C4-2B (cell line): ENCODE results near the gene TMEM121.

ENCODE experiments used
- H3K27ac ChIP-seq: fragments of 450-650 bp; 2 replicates; pipeline ENCODE4 v1.5.1; 2017
- CTCF ChIP-seq: fragments of 450-650 bp; conservative IDR thresholded peaks from 2 replicates; pipeline ENCODE4 v1.5.1; 2017; ENCODE audit warnings: mild to moderate bottlenecking
- ZFX ChIP-seq: fragments of 450-650 bp; IDR thresholded peaks from 2 replicates; pipeline ENCODE4 v1.6.1; 2017

The TMEM121 gene

GRCh38 chr14:105490267-105490571 is 36.2 kb upstream of the TMEM121 start:
- TF ChIP-seq ZFX = no peak
- no peak for TF ChIP-seq CTCF
- peak overlapping the region; percentile 93 for H3K27ac ChIP-seq

GRCh38 chr14:105490572-105491365 is 35.6 kb upstream of the TMEM121 start, which contains the start of gene TEDC1:
TSS of gene TEDC1 (plus strand) at chr14:105491246. CDS start at chr14:105491376, 130 bp downstream.
- TF ChIP-seq ZFX (no peak), CTCF (peak; percentile 95)
- peak within 1 kb of the TSS; percentile 93 for H3K27ac ChIP-seq

GRCh38 chr14:105491366-105491973 is 34.9 kb upstream of the TMEM121 start:
- peak overlapping the region; percentile 93 for H3K27ac ChIP-seq
- no peak for TF ChIP-seq CTCF
- TF ChIP-seq ZFX = peak; percentile 41; the same call in 1 of the 2 replicates

DNA sequence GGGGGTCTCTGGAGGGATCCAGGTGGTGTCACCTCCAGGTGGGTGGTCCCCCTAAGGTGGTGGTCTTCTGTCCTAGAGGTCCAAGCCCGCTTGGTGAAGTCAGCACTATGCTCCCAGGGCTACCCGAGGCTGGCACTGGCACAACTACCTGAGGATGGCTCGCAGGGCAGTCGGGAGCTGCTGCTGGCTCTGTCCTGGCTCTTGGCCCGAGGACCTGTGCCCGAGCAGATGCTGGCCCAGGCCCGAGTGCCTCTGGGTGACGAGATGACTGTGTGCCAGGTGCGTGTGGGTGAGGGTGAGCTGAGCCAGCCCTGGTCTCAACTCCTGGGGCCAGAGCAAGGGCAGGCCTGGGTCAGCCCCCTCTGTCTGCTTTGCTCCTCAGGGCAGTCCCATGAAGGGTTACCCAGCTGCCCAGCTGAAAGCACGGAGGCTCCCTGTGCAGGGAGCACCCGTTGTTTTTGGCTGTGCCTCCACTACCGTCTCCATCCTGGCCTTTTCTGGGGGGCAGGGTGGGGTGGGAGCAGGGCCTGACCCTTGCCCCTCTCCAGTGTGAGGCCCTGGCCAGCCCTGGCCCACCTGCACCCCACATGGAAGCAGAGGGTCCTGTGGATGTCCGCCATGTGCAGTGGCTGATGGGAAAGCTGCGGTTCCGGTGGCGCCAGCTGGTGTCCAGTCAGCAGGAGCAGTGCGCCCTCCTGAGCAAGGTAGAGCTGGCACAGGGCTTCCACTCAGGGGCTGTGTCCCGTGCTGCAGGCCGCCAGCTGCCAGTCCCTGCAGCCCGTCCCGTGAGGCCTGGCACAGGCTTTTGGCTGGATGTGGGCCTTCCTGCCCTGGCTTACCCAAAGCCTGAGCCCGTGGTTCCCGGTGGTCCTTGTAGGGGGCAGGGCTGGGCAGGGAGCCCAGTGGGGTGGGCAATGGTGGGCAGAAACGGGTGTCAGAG is 34.1 kb upstream of the TMEM121 start:
- TF ChIP-seq ZFX (no peak), CTCF (no peak)
- H3K27ac ChIP-seq = peak overlapping the region; percentile 93

- TF ChIP-seq ZFX (no peak), CTCF (no peak)
- H3K27ac ChIP-seq = peak overlapping the region; percentile 93
These were observed 33.2 kb upstream of the TMEM121 start for GRCh38 chr14:105492971-105493871.

DNA sequence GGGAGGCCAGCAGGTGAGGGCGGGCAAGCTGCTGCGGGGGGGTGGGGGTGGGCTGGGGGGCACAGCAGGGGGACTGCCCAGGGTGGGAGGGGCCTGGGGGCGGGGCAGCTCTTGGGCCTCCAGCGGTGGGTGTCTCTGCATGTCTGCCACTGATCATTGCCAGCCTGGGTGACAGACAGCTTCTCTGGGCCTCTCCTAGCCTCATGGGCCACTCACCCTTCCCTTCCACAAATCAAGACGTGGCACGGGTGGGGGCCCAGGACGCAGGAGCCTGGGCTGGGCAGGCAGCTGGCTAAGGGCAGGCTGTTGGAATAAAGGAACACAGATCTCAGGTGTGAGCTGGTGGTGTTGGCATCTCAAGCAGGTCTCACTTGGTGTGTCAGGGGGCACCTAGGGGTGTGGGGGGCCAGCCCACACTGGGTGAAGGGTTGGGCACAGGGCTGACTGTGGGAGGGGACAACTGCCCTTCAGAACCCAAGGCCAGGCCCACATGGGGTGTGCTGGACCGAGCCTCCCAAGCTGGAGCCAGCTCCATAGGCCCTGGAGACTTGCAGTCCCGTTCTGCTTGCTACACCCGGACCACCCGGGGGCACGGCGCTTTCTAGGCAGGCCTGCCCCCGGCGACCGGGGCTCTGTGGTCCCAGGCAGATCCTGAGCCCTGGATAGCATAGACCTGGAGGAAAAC is 32.3 kb upstream of the TMEM121 start:
- TF ChIP-seq CTCF = no peak
- no peak for TF ChIP-seq ZFX
- H3K27ac ChIP-seq = peak overlapping the region; percentile 83; the same call in 1 of the 2 replicates
